Skin epidermis (tissue), 12 donors: ENCODE data around the gene DNPH1.

ENCODE experiments used
- H3K27ac ChIP-seq, 21 experiments: fragments of 200-600 bp; sonication (generic) in 11 of 21; one replicate each; pipeline ENCODE4 v1.5.0; 2020; ENCODE audit warnings: mild to moderate bottlenecking in 3 of 21, inconsistent platforms in 2 of 21, moderate library complexity in 2 of 21
- H3K4me3 ChIP-seq, 7 experiments: fragments of 200-600 bp; sonication (generic) in 2 of 7; one replicate each; pipeline ENCODE4 v1.5.0; 2020; ENCODE audit warnings: inconsistent platforms in 2 of 7, mild to moderate bottlenecking in 2 of 7, moderate library complexity in 1 of 7

The DNPH1 gene

GRCh38 chr6:43189776-43190304 is 39.4 kb downstream of the DNPH1 start:
- no peak overlapping the region for H3K4me3 ChIP-seq
- no peak overlapping the region for H3K27ac ChIP-seq

GRCh38 chr6:43188426-43188825 is 40.9 kb downstream of the DNPH1 start:
- H3K4me3 ChIP-seq: no peak overlapping the region
- H3K27ac ChIP-seq: no peak overlapping the region

GRCh38 chr6:43187821-43188220 is 41.5 kb downstream of the DNPH1 start:
- no peak overlapping the region for H3K4me3 ChIP-seq
- H3K27ac ChIP-seq: peak overlapping the region in 4 of 21 experiments; percentile 13 to 83 (median 68)

DNA sequence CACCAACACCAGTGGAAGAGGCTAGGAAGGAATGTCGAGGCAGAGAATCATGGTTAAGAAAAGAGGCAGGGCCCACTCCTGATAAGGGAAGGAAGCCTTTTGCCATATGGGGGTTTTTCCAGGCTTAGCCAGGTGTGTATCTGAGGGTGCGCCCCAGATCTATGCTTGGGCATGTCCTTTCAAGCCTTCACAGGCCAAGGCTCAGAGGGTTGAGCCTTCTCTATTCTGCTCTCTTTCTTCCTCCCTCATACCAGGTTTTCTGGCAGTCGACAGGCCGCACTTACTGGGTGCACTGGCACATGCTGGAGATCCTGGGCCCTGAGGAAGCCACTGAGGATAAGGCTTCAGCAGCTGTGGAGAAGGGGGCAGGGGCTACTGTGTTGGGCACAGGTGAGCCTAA is 42.6 kb downstream of the DNPH1 start:
- Histone ChIP-seq H3K27ac (peak overlapping the region in 14 of 21 experiments; percentile 9 to 83 (median 58)), H3K4me3 (no peak overlapping the region)

DNA sequence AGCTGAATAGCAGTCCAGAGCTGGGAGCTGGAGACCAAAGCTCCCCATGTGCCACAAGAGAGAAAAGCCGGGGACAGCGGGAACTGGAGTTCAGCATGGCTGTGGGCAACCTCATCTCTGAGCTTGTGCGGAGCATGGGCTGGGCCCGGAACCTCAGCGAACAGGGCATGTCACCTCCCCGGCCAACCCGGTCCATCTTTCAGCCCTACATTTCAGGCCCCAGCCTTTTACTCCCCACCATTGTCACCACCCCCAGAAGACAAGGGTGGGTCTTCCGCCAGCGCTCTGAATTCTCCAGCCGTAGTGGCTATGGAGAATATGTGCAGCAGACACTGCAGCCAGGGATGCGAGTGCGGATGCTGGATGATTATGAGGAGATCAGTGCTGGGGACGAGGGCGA is 43.3 kb downstream of the DNPH1 start:
- Histone ChIP-seq H3K4me3 (no peak overlapping the region), H3K27ac (peak overlapping the region in 11 of 21 experiments; percentile 2 to 83 (median 55))

DNA sequence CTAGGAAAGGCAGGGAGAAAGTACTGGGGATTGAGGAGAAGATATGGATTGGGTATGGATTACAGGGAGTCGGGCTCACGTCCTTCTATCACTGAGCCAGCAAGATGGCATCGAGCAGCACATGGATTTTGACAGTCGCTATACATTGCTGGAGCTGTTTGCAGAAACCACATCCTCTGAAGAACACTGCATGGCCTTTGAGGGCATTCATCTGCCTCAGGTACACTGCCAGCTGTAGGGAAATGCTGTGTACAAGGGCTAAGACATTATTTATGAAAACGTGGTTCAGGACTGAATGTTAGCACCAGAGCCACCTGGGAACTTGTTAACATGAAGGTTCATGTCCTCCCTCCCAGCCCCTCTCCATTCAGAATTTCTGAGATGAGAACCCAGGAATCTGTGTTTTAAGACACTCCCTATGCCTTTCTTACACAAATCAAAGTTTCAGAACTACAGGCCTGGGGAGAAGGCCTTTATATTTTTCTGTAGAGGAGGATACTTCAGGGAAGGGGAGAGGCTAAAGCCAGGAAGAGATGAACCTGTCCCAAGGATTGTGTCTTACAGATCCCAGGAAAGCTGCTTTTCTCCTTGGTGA is 43.8 kb downstream of the DNPH1 start:
- peak overlapping the region in 9 of 21 experiments; percentile 2 to 83 (median 55) for H3K27ac ChIP-seq
- H3K4me3 ChIP-seq: no peak overlapping the region

DNA sequence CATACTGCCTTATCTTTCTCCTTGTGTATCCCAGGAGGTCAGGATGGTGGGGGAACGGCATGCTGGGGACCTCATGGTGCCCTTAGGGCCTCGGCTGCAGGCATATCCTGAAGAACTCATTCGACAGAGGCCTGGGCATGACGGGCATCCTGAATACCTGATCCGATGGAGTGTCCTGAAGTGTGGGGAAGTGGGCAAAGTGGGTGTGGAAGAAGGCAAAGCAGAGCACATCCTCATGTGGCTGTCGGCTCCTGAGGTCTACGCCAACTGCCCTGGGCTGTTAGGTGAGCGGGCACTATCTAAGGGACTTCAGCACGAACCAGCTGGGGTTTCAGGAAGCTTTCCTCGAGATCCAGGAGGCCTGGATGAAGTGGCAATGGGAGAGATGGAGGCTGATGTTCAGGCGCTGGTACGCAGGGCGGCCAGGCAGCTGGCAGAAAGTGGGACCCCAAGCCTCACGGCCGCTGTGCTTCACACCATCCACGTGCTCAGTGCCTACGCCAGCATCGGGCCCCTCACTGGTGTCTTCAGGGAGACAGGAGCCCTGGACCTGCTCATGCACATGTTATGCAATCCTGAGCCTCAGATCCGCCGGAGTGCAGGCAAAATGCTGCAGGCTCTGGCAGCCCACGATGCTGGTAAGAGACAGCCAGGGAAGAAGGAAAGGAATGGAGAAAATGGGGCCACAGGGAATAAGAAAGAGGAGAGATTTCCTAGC is 44.9 kb downstream of the DNPH1 start:
- peak overlapping the region in 5 of 21 experiments; percentile 15 to 73 (median 32) for H3K27ac ChIP-seq

GRCh38 chr6:43183441-43183840 is 45.8 kb downstream of the DNPH1 start:
- Histone ChIP-seq H3K27ac (peak overlapping the region in 2 of 21 experiments; percentile 5 to 32), H3K4me3 (no peak overlapping the region)

More for the DNA sequence above, 44.9 kb downstream of the DNPH1 start:
- H3K4me3 ChIP-seq: no peak overlapping the region

DNA sequence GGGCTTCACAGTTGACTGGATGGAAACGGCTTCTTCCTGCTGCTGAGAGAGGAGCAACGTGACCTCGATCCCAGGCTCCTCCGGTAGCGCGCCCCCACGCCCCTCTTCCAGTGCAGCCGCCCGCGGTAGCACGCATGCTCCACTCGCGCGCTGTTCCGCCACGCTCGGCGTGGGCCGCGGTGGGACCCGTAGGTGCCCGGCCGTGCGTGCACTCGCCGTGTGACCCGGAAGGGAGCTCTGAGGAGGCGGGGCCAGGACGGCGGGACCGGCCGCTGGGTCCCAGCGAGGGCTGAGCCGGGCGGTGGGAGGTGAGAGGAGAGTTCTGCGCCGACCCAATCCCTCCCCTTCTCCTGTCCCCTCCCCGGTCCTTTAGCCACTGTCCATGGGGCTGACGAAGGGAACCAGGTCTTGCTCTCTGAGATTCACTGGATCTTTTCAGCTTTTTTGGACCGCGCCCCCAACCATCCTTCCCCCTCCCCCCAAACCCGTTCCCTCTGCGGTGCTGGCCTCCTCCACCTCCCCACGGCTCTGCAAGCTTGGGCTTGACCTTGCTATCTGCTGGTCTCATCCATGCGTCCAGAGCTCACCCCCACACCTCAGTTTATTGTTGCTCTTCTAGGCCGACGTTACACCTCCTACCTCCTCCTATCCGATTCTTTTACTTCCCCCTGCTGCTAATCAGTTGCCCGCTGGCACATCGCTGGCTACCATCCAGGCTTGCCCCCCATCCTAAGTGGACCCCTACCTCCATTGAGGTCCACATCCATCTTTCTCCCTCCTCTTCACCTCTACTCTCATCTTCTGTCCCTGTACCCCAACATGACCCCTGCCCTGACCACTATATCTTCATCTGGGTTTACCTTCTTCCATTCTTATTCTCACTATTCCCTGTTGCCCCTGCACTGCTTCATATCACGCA is 47.1 kb downstream of the DNPH1 start, which contains the start of gene CUL9:
TSS of gene CUL9 (plus strand) at position 255 of the 919 bp plus-strand sequence. CDS start 2,115 bp downstream, outside the sequence.
- Histone ChIP-seq H3K4me3 (peak within 1 kb of the TSS; percentile 50 to 76 (median 68)), H3K27ac (peak within 1 kb of the TSS; percentile 14 to 90 (median 81))

DNA sequence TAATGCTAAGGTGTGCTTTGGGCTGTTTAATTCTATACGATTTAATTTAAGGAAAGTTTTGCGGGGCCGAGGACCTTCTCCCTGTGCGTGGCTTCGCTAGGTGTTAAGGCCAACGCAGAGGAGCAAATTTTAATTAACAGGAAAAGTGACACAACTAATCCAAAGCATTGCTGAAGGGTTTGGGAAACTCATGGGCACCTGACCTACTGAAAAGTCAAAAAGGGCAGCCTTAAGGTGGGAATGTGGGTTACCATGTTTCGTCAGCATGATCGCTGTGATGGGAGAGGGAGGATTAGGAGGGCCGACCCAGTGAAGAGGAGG is 47.7 kb downstream of the DNPH1 start:
- H3K27ac ChIP-seq: peak overlapping the region in 20 of 21 experiments; percentile 39 to 90 (median 82)
- H3K4me3 ChIP-seq: peak overlapping the region; percentile 50 to 76 (median 68)

DNA sequence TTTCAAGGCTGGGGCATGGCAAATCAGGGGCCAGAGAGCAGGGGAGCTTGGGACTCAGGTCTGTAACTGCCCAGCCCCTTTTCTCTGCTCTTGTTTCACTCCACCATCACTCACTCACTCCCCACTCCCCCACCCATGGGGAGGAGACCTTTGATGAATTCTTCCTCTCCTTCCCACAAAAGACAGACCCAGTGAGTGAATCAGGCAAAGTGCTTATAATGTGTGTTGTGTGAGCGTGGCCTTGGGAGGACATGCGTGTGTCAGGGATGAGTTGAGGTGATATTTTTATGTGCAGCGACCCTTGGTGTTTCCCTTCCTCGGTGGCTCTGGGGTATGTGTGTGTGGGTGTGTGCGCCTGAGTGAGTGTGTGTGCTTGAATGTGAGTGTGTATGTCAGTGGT is 48.3 kb downstream of the DNPH1 start:
- Histone ChIP-seq H3K4me3 (no peak overlapping the region), H3K27ac (peak overlapping the region in 5 of 21 experiments; percentile 26 to 89 (median 80))

DNA sequence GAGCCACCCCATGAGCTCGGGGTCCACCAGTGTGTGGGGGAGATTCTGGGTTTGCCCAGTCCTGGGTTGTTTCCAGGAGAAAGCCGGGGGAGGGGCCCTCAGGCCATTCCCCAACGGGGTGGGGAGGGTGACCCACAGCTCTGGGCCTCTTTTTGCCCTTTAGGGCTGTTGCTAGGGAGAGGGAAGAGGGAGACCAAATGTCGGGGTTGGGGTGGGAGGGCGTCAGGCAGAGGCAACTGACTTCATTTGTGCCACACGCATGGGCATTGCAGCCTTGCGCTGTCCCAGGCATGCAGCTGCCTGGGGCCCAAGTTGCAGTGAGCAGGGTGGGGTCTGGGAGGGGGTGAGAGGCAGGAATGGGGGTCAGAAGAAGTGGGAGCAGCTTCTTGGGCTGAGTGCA is 49.2 kb downstream of the DNPH1 start:
- Histone ChIP-seq H3K27ac (peak overlapping the region in 5 of 21 experiments; percentile 12 to 38 (median 21)), H3K4me3 (no peak overlapping the region)

DNA sequence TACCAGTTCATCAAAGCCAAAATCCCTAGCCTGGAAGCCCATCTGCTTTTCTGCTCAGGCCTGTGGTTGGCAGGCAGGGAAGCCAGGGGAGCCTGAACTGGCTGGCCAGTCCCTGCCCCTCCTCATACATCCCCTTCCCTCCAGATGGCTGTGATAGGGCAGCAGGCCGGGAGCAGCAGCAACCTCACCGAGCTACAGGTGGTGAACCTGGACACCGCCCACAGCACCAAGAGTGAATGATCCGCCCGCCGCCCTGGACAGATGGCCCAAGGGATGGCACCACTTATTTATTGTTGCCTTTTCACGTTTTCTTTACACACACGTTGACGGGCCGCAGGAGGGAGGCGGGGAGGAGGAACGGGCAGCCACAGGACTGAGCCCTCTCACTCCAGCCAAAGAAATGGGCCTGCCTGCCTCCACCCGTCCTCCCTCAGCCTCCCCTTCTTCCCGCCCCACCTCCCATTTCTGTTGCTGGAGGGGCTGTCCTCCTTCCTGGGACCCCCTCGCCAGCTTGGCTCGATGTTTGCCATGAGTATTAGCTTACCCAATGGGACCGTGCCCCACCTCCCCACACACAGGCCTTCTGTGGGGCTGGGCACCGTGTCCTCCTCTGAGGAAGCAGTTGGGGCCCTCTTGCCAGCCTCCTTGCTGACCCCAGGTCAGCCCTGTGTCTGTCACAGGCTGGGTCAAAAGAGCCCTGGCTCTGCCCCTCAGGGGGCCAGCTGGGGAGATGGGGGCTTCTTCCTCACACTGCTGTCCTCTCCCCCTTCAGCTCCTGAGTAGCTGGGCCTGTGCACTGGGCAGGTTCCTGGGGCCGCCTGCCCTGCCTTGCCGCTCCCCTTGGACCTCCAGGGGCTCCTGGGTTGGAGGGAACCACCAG is 50.1 kb downstream of the DNPH1 start:
- peak overlapping the region in 2 of 21 experiments; percentile 13 to 16 for H3K27ac ChIP-seq
- no peak overlapping the region for H3K4me3 ChIP-seq

DNA sequence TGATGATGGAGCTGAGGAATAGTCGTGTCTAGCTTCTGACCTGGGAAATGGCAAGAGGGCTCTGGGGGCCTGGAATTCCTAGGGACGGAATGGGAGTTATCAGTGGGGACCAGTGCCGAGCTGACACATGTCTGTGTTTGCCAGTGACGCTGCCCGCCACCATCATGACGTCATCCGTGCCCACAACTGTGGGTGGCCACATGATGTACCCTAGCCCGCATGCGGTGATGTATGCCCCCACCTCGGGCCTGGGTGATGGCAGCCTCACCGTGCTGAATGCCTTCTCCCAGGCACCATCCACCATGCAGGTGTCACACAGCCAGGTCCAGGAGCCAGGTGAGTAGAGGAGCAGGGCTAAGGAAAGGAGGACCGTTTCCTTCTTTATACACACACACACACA is 51.1 kb downstream of the DNPH1 start:
- no peak overlapping the region for H3K27ac ChIP-seq
- H3K4me3 ChIP-seq: no peak overlapping the region

- Histone ChIP-seq H3K4me3 (no peak overlapping the region), H3K27ac (peak overlapping the region in 9 of 21 experiments; percentile 2 to 98 (median 88))
Observed at GRCh38 chr6:43176423-43176786, 52.9 kb downstream of the DNPH1 start.

DNA sequence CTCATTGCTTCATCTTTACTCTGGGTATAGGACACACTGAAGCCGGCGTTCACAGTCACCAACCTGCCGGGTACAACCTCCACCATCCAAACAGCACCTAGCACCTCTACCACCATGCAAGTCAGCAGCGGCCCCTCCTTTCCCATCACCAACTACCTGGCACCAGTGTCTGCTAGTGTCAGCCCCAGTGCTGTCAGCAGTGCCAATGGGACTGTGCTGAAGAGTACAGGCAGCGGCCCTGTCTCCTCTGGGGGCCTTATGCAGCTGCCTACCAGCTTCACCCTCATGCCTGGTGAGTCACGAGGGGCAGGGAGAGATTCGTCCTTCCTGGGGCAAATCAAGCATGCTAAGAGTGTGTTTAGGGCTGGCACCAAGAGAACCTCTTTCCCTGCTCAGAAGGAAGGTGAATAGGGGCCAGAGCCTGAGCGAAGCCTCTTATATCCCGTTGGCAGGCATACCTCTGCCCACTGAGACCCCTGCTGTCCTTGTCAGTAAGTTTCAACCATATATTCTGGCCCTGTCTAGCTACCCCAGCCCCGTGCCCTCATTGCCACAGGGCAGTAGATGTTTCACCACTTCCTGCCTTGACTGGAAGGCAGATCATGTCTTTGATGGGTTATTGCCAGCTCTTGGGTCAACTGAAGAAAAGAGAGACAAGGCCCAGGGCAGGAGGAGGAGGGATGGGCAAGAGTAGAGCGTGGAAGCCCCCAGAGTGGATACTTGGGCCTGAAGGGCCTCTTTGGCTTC is 53.4 kb downstream of the DNPH1 start:
- Histone ChIP-seq H3K4me3 (no peak overlapping the region), H3K27ac (peak overlapping the region in 15 of 21 experiments; percentile 2 to 98 (median 93))
